ENCODE results near the gene LYRM4.
A peak's percentile ranks its signal among the peaks of the same experiment; 100 is the strongest.

LYRM4 gene

DNA sequence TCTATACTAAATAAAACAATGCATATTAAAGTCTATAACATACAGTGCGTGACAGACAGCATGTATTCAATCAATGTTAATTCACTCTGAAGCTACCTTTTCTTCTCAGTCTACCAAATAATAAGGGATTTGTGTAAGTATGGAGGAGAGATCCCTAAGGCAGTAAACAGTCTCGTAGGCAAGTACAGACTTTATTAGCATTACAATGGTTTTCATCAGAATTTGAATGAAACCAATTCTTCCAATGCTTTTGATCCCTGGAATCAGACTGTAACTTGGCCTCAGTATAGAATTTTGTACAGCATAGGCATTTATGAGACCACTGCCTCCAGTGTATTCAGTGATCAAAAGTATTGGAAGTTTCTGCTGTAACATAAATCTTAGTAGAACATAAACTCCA, 19.5 kb downstream of the LYRM4 start:
- DNase-seq, result no peak

- no peak for DNase-seq
These were observed 22.4 kb downstream of the LYRM4 start for GRCh38 chr6:5238336-5238735.

GRCh38 chr6:5237805-5238204, 22.9 kb downstream of the LYRM4 start:
- no peak for DNase-seq

DNA sequence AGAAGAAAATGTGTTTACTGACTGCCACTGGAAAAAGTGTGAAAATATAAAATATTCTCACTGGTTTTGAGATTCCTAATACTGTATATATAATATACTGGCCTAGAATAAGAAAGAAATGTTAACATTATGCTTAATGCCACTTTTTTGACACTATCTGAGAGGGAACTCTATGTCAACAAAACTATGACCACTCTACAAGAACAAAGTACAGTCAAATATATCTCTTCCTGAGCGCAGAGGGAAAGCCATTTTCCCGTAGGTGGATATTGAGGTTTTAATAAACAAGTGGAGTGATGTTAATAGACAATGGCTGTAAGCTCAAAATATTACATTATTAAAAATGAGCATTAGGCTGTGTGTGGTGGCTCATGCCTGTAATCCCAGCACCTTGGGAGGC, 24.9 kb downstream of the LYRM4 start:
- no peak for DNase-seq

DNA sequence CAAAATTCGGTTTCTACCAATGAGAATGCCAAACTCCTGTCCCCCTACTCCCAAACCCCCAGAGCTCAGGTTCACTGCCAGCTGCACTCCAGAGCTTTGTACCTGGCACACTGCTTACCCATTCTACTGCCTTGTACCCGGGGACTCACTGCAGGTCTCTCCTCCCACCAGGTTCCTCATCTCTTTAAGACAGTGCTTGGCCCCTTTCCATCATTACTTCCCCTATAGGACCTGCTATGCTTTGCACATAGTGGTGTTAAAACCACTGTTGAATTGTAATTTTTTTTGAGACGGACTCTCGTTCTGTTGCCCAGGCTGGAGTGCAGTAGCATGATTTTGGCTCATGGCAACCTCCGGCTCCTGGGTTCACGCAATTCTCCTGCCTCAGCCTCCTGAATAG, 25.9 kb downstream of the LYRM4 start:
- no peak for DNase-seq

GRCh38 chr6:5231289-5231688, 29.5 kb downstream of the LYRM4 start:
- no peak for DNase-seq

DNA sequence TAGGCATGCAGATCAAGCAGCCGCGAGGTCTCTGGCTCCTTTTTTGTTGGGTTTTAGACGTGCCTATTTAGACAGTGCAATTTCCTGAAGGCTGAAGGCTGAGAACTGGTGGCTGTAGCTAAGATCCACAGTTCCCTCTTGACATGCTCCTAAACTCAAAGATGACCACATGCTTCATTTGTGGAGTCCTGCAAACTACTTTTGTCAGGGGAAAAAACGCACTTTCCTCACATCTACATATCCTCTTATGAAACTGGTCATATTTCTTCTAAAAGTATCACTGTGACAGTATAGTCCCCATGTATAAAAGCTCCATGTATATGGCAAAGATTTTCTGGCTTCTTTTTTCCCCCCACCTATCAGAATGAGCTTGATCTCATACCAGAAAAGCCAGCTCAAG, 30.7 kb downstream of the LYRM4 start:
- DNase-seq, result peak; percentile 21

GRCh38 chr6:5229356-5229755, 31.4 kb downstream of the LYRM4 start:
- no peak for DNase-seq

DNA sequence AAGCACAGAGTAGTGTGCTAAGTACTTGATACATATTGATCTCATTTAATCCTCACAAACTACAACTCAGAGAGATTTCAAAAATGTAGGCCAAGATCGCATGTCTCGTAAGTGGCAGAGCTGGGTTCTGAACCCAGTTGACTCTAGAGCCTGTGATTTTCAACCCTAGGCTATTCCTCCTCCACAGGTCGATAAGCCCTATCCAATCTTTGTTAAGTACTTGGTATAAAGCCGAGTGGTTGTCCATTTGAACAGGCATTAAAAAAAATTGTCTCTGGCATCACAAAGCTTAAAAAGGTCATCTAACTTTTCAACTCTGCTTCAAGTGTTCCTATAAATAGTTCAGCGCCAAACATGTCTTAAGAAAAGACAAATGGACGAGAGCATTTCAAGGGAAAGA, 37.4 kb downstream of the LYRM4 start:
- no peak for DNase-seq

DNA sequence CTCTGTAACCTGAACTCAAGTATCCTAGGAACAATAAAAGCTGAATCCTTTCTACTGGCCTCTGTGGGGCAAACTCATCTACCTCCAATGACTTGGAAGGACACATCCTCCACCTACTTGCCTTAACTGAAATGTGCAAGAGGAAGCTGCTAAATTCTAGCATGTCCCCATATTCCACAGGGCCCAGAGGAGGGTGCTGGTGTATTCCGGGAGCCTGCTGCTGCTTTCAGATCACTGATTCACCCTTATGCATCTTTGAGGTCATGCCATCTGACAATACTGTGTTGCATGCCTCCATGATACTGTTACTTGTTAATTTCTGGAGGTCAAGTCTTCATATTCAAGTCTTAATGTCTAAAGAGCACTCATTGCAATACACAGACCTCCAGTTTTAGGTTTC, 40.3 kb downstream of the LYRM4 start:
- DNase-seq, result no peak

- DNase-seq, result no peak
These were observed 41.6 kb downstream of the LYRM4 start for GRCh38 chr6:5219011-5219691.

- DNase-seq, result no peak
These were observed 43.4 kb downstream of the LYRM4 start for GRCh38 chr6:5217356-5217755.

DNA sequence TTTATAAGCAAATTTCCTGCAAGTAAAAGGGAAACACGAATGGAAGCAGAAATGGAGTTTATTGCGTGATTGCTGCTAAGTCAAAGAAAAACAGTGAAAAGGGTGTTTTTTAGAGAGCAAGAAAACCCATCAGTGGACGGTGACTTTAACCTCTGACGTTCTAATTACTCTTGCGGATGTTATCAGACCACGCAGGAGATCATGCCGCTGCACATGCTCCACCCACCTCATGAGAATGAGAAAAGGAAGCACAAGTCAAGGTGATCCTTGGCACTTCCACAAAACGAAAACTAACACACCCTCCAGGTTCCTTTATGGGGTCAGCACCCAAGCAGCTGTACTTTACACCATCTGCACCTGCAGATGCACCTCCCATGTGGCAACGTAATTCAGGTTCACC, 45.0 kb downstream of the LYRM4 start:
- no peak for DNase-seq

- no peak for DNase-seq
These were observed 45.6 kb downstream of the LYRM4 start for GRCh38 chr6:5215159-5215558.

DNA sequence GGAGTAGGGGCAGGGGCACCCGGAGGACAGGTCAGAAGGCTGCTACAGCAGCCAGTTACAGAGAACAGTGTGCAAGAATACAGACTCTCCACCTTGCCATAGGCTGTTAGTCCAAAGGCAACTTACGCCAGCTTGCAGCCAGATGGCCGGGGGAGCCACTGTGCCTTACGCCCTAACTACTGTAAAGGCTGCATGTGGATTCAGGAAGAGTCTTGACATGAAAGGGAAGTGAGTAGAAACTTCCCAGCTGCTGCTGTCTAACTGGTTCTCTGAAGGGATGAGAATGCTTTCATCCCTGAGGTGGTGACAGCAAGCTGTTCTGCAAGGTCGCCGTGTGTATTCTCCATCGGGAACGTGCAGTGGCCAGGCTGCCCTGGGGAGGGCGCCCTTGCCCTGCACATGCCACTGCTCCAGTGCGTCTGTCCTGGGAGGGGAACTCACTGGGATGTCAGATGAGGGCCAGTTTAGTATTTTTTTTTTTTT, 46.1 kb downstream of the LYRM4 start:
- DNase-seq, result no peak

DNA sequence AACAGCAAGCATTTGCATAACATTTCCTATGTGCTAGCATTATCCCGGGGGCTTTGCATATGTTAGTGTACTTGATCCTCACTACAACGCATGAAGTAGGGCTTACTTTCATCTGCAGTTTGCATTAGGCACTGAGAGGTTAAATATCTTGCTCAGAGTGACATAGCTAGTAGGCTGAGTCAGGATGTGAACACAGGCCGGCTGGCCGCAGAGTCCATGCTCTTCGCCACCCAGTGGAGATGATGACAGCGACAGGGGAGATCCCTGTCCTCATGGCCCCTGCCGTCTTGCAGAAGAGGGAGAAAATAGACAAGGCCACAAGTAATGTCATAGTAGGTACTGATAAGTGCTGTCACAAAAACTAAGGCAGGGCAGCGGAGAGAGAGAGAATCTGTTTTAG, 46.9 kb downstream of the LYRM4 start:
- no peak for DNase-seq

- no peak for DNase-seq
These were observed 49.3 kb downstream of the LYRM4 start for GRCh38 chr6:5211492-5211891.

GRCh38 chr6:5208471-5208971, 52.2 kb downstream of the LYRM4 start:
- DNase-seq, result no peak

DNA sequence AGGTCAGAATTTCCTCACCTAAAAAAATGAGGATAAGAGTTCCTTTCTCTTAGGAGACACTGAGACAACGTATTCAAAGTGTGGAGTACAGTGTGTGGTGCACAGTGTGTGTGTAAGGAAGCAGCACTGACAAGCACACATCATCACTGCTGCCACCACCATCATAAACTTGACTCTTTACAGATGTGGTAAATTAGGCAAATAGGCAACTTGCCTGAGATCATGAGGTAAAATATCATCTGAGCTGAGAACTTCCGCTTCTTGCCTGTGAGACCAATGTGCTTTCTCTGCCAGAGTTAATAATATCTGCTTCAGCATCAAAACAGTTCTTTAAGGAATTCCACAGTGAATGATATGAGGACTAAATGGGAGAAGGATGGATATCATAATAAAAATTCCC, 52.7 kb downstream of the LYRM4 start:
- no peak for DNase-seq

DNA sequence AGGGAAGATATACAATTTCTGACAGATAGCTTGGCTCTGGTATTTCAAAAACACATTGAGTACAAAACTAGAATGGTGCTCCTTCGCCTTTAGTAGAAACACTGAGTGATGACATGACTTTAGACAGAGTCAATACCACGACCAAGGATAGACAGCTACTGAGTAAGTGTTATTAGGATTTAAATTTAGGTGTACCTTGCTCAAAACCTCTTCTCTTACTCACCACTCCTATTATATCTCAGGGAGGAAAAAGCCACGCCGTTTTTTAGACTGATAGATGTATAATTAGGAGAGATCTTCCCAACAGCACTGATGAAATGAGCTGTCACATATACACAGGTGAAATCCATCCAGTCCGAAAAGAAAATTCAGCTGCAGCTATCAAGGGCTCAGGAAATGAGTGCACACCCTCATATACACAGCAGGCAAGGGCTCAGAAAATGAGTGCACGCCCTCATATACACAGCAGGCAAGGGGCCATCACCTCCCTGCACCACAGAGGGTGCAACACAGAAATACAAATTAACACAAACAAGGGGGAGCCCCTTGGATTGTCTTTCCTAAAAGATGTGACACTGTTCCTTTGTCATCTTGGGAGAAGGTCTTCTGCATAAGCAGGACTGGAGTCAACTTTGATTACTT, 53.7 kb downstream of the LYRM4 start:
- DNase-seq, result no peak

GRCh38 chr6:5205877-5206850, 54.6 kb downstream of the LYRM4 start:
- peak; percentile 85 for DNase-seq

GRCh38 chr6:5205035-5205507, 55.7 kb downstream of the LYRM4 start:
- no peak for DNase-seq

DNA sequence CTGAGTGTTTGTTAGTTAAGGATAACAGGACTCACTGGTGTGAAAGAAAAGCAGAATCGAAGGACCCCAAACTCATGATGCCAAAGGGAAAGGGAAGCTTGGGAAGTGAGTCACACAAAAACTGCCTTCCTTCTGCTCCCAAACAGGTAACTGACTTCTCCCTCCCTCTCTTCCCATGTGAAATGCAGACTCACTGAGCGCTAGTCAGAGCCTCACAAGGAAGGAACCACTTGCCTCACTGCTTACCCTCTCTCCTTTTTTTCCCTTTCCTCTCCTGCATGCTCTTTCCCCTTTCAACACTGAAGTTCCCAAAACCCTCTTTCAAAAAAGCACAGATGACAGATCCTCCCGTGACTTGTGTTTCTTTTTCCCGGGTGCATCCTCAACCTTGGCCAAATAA, 56.4 kb downstream of the LYRM4 start:
- DNase-seq, result no peak
